CD4-positive, alpha-beta T cell treated with Interleukin-6 for 4 hours (primary cell): ENCODE data around the gene GAS6.

ENCODE experiments used
- DNase-seq: peaks from one replicate; pipeline ENCODE4 v3.0.0-alpha.2; 2020; ENCODE audit warnings: mixed read lengths

The GAS6 gene

GRCh38 chr13:113787694-113788093 is 76.2 kb downstream of the GAS6 start:
- no peak for DNase-seq

- no peak for DNase-seq
Observed at GRCh38 chr13:113786262-113786841, 77.5 kb downstream of the GAS6 start.

DNA sequence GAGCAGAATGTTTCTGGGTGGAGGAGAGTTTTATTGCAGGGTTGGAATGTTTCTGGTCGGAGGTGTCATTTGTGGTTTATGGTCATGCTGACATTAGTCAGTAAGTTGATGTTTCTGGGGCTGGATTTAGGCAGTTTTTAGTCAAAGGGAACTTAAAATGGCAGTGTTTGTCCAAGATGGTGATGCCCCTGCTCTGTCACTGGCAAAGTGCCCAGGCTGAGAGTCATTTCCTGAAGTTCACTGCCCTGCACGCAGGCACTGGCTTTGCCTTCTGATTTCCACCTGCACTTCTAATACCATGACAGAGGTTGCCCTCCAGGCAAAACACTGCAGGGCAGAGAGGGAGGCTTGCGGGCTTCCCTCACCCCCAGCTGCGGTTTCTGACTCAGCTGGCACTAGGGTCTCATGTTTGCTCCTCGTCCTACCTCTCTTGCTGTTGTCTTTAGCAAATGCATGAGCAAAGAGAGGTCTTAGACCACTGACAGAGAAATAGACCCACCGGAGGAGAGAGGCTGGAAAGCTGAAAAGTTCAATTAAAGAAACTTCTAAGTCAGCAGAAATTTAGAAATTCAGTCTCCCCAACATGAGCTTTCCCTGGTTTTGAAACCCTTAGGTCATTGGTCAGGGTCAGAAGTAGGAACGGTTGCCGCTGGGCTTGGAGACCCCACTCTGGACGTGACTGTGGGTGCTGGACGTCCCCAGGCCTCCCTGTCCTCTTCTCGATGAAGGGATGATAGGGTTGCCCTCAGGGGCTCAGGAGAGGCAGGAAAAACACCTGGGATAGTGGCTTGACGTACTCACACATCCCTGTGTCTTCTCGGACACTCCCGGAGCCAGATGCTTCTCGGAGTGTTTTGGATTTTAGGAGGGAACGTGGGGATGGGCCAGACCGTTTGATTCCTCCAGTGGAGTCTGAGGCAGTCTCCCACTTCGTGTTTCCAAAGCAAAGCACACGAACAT is 78.5 kb downstream of the GAS6 start:
- no peak for DNase-seq

DNA sequence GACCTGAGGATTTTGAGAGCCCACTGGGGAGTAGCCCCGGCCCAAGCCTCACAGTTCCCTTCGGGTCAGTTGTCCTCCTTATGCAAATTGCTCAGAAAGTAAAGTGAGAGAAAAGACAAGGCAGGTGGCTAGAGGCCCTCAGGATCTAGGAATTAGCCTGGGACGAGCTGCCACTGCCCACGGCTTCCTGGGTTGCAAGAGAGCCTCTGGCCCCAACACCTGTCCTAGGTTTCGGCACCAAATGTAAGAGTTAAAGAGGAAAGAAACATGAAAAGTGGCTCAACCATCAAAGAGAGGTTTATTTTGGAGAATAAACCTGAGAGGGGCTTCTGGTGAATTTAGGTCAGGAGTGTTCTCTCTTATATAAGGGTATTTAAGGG is 79.2 kb downstream of the GAS6 start:
- no peak for DNase-seq

GRCh38 chr13:113783966-113784644 is 79.8 kb downstream of the GAS6 start:
- no peak for DNase-seq

DNA sequence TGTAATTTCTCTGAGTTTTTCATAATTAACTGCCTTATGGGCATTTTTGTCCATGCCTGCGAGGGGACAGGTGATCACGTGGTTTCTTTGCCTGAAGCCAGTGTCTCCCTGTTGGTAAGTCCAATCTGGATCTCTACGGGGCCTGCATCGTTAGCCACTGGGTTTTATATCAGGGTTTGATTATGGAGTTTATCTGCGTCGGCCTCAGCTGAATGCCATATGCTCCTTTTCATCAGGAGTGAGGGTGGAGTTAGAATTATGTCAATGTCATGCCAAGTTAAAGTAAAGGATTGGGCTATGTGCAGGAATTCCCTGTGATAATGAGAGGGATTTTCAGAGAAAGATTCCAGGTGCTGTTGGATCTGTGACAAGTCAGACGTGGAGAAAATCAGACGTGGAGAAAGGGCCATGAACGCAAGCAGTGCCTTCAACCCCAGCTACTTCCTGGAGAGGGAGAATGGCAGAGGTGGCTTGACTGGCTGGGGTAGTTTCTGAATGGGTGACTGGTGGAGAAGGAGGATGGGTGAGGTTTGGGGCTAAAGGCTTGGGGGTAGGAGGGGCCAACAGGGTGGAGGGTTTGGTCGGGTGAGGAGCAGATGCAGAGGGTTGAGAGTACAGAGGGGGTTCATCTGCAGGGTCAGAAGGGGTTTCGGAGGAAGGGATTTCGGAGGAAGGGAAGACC is 80.5 kb downstream of the GAS6 start:
- no peak for DNase-seq

DNA sequence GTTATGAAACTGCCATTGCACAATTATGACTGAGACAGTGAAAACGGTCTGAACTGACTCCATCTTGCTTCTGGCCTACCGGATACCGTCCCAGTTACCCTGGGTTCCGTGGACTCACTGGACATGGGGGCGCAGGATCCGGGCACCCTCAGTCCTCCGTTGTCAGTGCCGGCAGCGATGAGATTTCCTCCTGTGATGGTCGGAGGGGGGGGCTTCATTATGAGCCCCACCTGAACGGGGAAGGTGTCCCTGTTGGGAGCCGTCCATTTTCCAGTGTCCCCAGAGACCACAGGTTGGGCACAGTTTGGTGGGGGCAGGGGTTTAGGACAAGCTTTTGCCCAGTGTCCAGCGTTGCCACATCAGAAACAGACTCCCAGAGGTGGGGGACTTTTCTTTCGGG is 81.4 kb downstream of the GAS6 start:
- no peak for DNase-seq

DNA sequence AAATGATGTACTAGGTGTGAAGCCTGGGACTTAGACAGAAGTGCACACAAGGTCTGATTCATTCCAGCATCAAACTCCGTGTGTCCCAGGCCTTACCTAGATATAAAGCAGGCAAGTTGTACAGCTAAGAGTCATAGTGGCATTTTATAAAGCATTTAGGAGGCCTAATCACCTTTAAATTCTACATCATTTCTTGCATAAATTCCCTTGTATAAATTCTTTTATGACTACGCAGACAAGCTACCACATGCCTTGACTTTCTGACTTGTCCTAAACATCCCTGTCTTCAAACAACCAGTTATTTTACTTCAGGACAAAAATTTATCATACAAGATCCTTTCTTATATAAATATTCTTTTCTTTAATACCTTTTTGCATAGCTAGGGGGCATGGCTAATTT is 82.3 kb downstream of the GAS6 start:
- no peak for DNase-seq

DNA sequence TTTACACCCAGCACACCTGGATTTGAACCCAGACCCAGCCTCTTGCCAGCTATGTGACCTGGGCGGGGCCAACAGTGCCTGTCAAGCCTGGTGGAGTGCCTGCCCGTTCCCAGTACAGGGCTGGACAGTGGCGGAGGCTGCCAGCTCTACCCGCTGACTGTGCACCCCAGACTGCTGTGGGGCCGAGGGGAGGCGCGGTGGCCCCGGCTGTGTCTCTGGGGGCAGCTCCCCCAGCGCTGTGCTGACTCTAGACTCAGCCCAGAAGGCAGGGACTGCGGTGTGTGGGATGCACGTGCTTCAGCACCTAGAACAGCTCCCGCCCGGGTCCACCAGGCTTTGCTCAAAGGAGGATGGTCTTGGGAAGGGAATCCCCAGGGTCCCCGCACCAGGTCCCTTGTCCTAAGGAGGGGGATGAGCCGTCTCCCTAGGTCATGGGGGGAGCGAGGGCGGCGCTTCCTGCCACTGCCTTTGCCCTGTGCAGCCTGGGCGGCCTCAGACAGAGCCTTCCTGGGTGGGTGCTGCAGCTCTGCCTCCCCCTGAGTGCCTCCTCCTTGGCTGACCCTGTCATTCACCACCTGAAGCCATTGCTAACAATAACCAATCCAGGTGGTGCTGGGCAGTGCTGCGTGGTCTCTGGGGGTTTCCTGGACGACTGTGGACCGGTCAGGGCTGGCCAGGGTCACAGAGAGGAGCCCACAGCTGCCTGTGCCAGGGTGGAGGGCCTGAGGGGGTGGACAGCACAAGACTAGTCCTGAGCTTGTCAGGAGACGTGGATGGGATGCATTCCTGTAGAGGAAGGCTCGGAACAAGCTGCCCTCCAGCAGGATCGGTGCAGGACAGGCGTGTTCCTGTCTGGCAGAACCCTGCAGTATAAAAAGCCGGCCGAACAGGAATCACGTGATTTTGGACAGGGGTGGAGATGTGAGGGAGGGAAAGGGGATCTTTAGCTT is 86.3 kb downstream of the GAS6 start:
- no peak for DNase-seq

GRCh38 chr13:113776231-113777125 is 87.4 kb downstream of the GAS6 start:
- DNase-seq: no peak

DNA sequence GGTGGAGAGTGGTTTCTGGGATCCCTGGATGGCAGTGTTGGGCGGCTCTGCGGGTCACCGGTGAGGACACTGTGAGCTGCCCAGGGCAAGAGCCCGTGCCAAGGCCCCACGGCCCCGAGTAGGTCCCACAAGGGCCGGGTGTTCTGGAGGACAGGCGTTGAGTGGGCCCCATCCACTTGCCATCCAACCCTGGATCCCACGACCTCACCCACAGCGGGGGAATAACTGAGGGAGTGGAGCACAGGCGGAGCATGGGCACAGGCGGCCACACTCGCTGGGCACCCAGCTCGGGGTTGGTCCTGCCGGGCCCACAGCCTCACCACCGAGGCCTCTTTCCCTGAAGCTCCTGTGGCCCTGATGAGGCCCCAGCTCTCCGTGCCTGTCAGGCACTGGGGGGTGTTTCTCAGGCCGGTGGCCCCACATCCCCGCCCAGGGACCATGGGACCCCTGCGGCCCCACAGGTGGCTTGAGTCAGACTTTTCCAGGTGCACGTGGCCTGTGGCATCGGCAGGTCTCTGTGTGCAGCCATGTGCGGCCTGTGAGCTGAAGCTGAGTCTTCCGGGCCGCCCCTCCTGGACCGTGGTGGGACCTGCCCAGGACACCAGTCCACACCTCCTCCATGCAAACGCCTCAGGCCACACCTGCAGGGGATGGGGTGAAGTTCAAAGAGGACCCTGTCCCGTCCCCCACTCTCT is 88.3 kb downstream of the GAS6 start:
- DNase-seq: no peak

- no peak for DNase-seq
Observed at GRCh38 chr13:113774177-113775107, 89.4 kb downstream of the GAS6 start.

DNA sequence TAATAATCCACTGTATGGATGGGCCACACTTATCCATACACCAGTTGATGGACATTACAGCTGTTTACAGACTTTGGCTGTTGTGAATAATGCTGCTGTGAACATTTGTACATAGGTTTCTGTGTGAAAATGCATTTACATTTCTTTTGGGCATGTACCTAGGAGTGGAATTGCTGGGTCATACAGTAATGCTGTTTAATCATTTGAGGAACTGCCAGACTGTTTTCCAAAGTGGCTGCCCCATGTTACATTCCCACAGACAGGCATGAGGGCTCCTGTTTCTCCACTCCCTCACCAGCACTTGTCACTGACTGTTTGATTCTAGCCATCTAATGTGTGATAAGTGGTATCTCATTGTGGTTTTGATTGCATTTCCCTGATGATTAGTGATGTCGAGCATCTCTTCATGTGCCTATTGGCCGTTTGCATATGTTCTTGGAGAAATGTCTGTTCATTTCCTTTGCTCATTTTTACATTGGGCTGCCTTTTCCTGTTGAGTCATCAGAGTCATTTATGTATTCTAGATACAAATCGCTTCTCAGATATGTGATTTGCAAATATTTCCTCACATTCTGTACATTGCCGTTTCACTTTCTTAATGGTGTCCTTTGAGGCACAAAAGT is 92.1 kb downstream of the GAS6 start:
- DNase-seq: no peak

DNA sequence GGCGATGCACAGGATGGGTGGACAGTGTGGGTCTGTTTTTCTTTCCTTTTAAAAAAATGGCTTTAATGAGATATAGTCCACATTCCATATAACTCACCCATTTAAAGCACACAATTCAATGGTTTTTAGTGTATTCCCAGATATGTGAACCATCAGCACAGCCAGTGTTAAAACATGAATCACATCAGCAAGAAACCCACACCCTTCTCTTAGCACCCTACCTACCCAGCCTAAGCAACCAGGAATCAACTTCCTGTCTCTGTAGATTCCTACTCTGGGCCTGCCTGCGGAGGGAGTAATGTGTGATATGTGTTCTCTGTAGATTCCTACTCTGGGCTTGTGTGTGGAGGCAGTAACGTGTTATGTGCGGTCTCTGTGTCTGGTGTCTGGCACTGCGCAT is 92.9 kb downstream of the GAS6 start:
- DNase-seq: no peak
